Measurements from ENCODE around the gene SRRM2.

Gene SRRM2

DNA sequence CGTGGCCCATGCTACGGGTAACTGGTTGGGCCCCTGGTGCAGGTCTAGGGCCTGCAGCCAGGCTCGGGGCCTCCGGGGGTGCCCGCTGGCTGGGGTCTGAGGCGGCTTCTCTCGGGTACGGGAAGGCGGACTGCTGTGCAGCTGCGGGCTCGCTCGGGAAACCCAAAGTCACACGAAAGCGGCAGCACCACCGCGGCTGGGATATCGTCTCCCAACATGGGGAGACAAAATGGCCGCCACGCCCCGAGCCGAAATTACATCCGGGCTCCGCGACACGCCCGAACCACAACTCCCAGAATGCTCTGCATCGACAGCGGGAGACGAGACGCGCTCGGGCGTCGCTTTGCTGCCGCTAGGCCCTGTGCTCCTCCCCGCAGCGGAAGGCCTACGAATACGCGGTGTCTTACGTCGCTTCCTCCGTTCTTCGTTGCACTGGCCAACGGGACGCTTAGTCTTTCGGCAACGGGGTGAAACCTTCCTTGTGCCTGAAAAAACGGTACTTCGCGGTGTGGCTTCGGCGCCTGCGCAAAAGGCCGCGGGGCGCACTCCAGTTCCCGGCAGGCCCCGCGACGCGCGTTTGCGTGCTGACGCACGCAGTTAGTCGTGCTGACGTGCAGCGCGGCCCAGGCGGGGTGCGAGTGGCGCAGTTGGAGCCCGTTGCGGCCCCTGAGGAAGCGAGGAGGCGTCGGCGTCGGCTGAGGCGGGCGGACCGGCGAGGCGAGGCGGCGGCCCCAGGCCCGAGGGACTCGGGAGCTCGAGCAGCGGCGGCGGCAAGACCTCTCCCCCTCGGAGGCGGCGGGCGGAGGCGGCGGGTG lies at the start of gene SRRM2:
TSS of gene SRRM2 (plus strand) at position 604 of the 815 bp plus-strand sequence. CDS start 3,727 bp downstream, outside the sequence.
- H3K4me3 ChIP-seq (ENCODE audit: low read length in 2 of 2), result peak within 1 kb of the TSS; percentile 94 to 95
- H3K4me1 ChIP-seq (ENCODE audit: control insufficient read depth, insufficient read depth, low read length), result peaks cover 36% of the 10 kb centered on the region
- H3K27me3 ChIP-seq (ENCODE audit: control insufficient read depth in 1 of 2, insufficient read depth in 2 of 2, low read length in 2 of 2), result no peaks in the 10 kb centered on the region
- no peaks in the 10 kb centered on the region for H3K9me3 ChIP-seq (ENCODE audit: control insufficient read depth in 2 of 2, low read length in 2 of 2)
- peaks cover 3 to 4% of the 10 kb centered on the region in 2 donors for H3K36me3 ChIP-seq (ENCODE audit: control insufficient read depth in 2 of 2, insufficient read depth in 2 of 2, low read length in 2 of 2)
- peak within 1 kb of the TSS; percentile 98 for H3K27ac ChIP-seq (ENCODE audit: low read length)
- H3K9ac ChIP-seq (ENCODE audit: low read length in 2 of 2), result peak within 1 kb of the TSS; percentile 97 to 99

GRCh38 chr16:2702871-2703745 lies 49.3 kb upstream of the SRRM2 start:
- H3K36me3 ChIP-seq (ENCODE audit: control insufficient read depth in 2 of 2, insufficient read depth in 2 of 2, low read length in 2 of 2), result peaks cover 21 to 32% of the 10 kb centered on the region in 2 donors
- H3K27me3 ChIP-seq (ENCODE audit: control insufficient read depth in 1 of 2, insufficient read depth in 2 of 2, low read length in 2 of 2), result no peaks in the 10 kb centered on the region
- no peak overlapping the region for H3K4me3 ChIP-seq (ENCODE audit: low read length in 2 of 2)
- H3K9ac ChIP-seq (ENCODE audit: low read length in 2 of 2), result no peak overlapping the region
- H3K9me3 ChIP-seq (ENCODE audit: control insufficient read depth in 2 of 2, low read length in 2 of 2), result no peaks in the 10 kb centered on the region
- H3K27ac ChIP-seq (ENCODE audit: low read length), result no peak overlapping the region
- no peaks in the 10 kb centered on the region for H3K4me1 ChIP-seq (ENCODE audit: control insufficient read depth, insufficient read depth, low read length)

GRCh38 chr16:2704166-2704982 lies 48.1 kb upstream of the SRRM2 start:
- Histone ChIP-seq H3K4me1 (ENCODE audit: control insufficient read depth, insufficient read depth, low read length) (no peaks in the 10 kb centered on the region), H3K4me3 (ENCODE audit: low read length in 2 of 2) (no peak overlapping the region), H3K27ac (ENCODE audit: low read length) (no peak overlapping the region), H3K9me3 (ENCODE audit: control insufficient read depth in 2 of 2, low read length in 2 of 2) (no peaks in the 10 kb centered on the region), H3K36me3 (ENCODE audit: control insufficient read depth in 2 of 2, insufficient read depth in 2 of 2, low read length in 2 of 2) (peaks cover 17 to 35% of the 10 kb centered on the region in 2 donors), H3K9ac (ENCODE audit: low read length in 2 of 2) (no peak overlapping the region), H3K27me3 (ENCODE audit: control insufficient read depth in 1 of 2, insufficient read depth in 2 of 2, low read length in 2 of 2) (no peaks in the 10 kb centered on the region)

GRCh38 chr16:2704983-2705275 lies 47.5 kb upstream of the SRRM2 start:
- no peak overlapping the region for H3K4me3 ChIP-seq (ENCODE audit: low read length in 2 of 2)
- H3K9me3 ChIP-seq (ENCODE audit: control insufficient read depth in 2 of 2, low read length in 2 of 2), result no peaks in the 10 kb centered on the region
- H3K27me3 ChIP-seq (ENCODE audit: control insufficient read depth in 1 of 2, insufficient read depth in 2 of 2, low read length in 2 of 2), result no peaks in the 10 kb centered on the region
- H3K27ac ChIP-seq (ENCODE audit: low read length), result no peak overlapping the region
- no peak overlapping the region for H3K9ac ChIP-seq (ENCODE audit: low read length in 2 of 2)
- H3K36me3 ChIP-seq (ENCODE audit: control insufficient read depth in 2 of 2, insufficient read depth in 2 of 2, low read length in 2 of 2), result peaks cover 14 to 33% of the 10 kb centered on the region in 2 donors
- no peaks in the 10 kb centered on the region for H3K4me1 ChIP-seq (ENCODE audit: control insufficient read depth, insufficient read depth, low read length)

DNA sequence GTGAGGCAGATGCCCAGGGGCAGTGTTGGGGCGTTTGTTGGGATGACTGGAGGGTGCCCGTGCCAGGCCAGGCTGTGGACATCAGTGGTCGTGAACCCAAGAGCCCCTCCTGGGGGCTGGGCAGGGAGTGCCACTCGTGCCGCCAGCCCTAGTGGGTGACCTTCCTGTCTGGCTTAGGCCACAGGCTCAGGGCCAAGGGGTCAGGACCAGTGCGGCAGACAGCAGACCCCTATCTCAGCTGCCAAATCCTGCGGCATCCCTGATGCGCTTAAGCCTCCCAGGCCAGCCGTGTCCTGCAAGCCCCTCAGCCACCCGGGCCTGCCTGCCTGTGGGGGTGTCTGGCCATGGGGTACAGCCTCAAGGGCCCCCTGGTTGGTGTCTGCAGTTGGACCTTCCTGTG lies 47.1 kb upstream of the SRRM2 start:
- H3K9me3 ChIP-seq (ENCODE audit: control insufficient read depth in 2 of 2, low read length in 2 of 2), result no peaks in the 10 kb centered on the region
- H3K27ac ChIP-seq (ENCODE audit: low read length), result no peak overlapping the region
- H3K4me1 ChIP-seq (ENCODE audit: control insufficient read depth, insufficient read depth, low read length), result no peaks in the 10 kb centered on the region
- peaks cover 10 to 30% of the 10 kb centered on the region in 2 donors for H3K36me3 ChIP-seq (ENCODE audit: control insufficient read depth in 2 of 2, insufficient read depth in 2 of 2, low read length in 2 of 2)
- H3K27me3 ChIP-seq (ENCODE audit: control insufficient read depth in 1 of 2, insufficient read depth in 2 of 2, low read length in 2 of 2), result no peaks in the 10 kb centered on the region
- no peak overlapping the region for H3K9ac ChIP-seq (ENCODE audit: low read length in 2 of 2)
- no peak overlapping the region for H3K4me3 ChIP-seq (ENCODE audit: low read length in 2 of 2)

GRCh38 chr16:2706085-2706484 lies 46.4 kb upstream of the SRRM2 start:
- H3K4me1 ChIP-seq (ENCODE audit: control insufficient read depth, insufficient read depth, low read length), result no peaks in the 10 kb centered on the region
- no peak overlapping the region for H3K9ac ChIP-seq (ENCODE audit: low read length in 2 of 2)
- no peak overlapping the region for H3K27ac ChIP-seq (ENCODE audit: low read length)
- no peak overlapping the region for H3K4me3 ChIP-seq (ENCODE audit: low read length in 2 of 2)
- H3K9me3 ChIP-seq (ENCODE audit: control insufficient read depth in 2 of 2, low read length in 2 of 2), result no peaks in the 10 kb centered on the region
- H3K36me3 ChIP-seq (ENCODE audit: control insufficient read depth in 2 of 2, insufficient read depth in 2 of 2, low read length in 2 of 2), result peaks cover 10 to 28% of the 10 kb centered on the region in 2 donors
- no peaks in the 10 kb centered on the region for H3K27me3 ChIP-seq (ENCODE audit: control insufficient read depth in 1 of 2, insufficient read depth in 2 of 2, low read length in 2 of 2)

DNA sequence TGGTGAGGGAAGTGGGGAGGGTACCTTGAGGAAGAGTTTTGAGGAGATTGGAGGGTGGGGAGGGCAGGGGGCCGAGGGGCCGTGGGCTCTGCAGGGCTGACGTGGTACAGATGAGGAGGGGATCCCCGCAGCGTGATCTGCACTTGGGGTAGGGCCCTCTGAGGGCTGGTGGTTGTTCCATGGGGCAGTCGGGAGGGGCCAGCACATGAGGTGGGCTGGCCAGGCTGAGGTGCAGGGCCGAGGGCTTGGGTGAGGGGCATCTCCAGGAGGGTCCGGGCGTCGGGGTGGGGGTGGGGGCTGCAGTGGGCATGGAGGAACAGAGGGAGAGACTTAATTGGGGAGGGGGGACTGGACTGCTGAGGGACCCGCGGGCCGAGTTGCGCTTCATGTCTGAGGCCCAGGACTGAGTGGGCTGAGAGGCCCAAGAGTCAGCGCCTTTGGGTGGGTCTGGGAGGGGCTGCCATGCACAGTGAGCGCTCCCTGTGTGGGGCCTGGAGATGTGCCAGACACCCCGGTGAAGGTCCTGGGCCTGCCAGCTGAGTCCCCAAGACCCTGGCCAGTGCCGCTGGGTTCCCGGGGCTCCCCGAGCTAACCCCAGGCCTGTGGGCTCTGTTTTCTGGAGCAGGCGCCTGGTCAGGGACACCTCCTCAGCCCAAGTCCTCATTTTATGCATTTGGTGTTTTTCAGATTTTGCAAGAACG lies 45.7 kb upstream of the SRRM2 start:
- H3K27ac ChIP-seq (ENCODE audit: low read length), result no peak overlapping the region
- no peaks in the 10 kb centered on the region for H3K9me3 ChIP-seq (ENCODE audit: control insufficient read depth in 2 of 2, low read length in 2 of 2)
- no peaks in the 10 kb centered on the region for H3K4me1 ChIP-seq (ENCODE audit: control insufficient read depth, insufficient read depth, low read length)
- H3K36me3 ChIP-seq (ENCODE audit: control insufficient read depth in 2 of 2, insufficient read depth in 2 of 2, low read length in 2 of 2), result peaks cover 10 to 28% of the 10 kb centered on the region in 2 donors
- no peak overlapping the region for H3K4me3 ChIP-seq (ENCODE audit: low read length in 2 of 2)
- H3K27me3 ChIP-seq (ENCODE audit: control insufficient read depth in 1 of 2, insufficient read depth in 2 of 2, low read length in 2 of 2), result no peaks in the 10 kb centered on the region
- H3K9ac ChIP-seq (ENCODE audit: low read length in 2 of 2), result no peak overlapping the region

- no peak overlapping the region for H3K4me3 ChIP-seq (ENCODE audit: low read length in 2 of 2)
- H3K9me3 ChIP-seq (ENCODE audit: control insufficient read depth in 2 of 2, low read length in 2 of 2), result no peaks in the 10 kb centered on the region
- no peak overlapping the region for H3K9ac ChIP-seq (ENCODE audit: low read length in 2 of 2)
- no peaks in the 10 kb centered on the region for H3K27me3 ChIP-seq (ENCODE audit: control insufficient read depth in 1 of 2, insufficient read depth in 2 of 2, low read length in 2 of 2)
- H3K27ac ChIP-seq (ENCODE audit: low read length), result no peak overlapping the region
- H3K4me1 ChIP-seq (ENCODE audit: control insufficient read depth, insufficient read depth, low read length), result no peaks in the 10 kb centered on the region
- peaks cover 10 to 21% of the 10 kb centered on the region in 2 donors for H3K36me3 ChIP-seq (ENCODE audit: control insufficient read depth in 2 of 2, insufficient read depth in 2 of 2, low read length in 2 of 2)
Measured at GRCh38 chr16:2707368-2708289, 44.8 kb upstream of the SRRM2 start.

DNA sequence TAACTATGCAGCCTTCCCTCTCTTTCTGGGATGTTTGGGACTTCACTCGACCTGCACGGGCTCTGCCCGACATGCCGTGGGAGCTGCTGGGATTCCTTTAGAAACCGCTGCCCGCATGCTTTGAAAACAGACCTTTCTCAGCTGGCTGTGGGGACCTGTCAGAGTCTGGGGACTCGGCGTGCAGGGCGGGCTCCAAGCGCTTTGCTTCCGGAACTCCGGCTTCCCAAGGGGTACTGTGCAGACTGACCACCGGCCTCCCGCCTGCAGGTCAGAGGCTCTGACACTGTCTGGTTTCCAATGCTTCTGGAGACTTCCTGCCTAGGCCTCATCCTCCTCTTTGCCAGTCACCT lies 44.2 kb upstream of the SRRM2 start:
- Histone ChIP-seq H3K4me1 (ENCODE audit: control insufficient read depth, insufficient read depth, low read length) (no peaks in the 10 kb centered on the region), H3K27me3 (ENCODE audit: control insufficient read depth in 1 of 2, insufficient read depth in 2 of 2, low read length in 2 of 2) (no peaks in the 10 kb centered on the region), H3K27ac (ENCODE audit: low read length) (no peak overlapping the region), H3K4me3 (ENCODE audit: low read length in 2 of 2) (no peak overlapping the region), H3K9ac (ENCODE audit: low read length in 2 of 2) (no peak overlapping the region), H3K9me3 (ENCODE audit: control insufficient read depth in 2 of 2, low read length in 2 of 2) (no peaks in the 10 kb centered on the region), H3K36me3 (ENCODE audit: control insufficient read depth in 2 of 2, insufficient read depth in 2 of 2, low read length in 2 of 2) (peaks cover 10 to 16% of the 10 kb centered on the region in 2 donors)

Data from stomach smooth muscle (tissue), 2 donors.